HG03571 (cell line): ENCODE measurements around the gene LPIN1.

Experiments
- ATAC-seq: cut with Tn5 transposase; IDR thresholded peaks from one replicate; pipeline ENCODE4 v1.9.1; 2021; ENCODE audit not compliant: unreplicated experiment

The LPIN1 gene

DNA sequence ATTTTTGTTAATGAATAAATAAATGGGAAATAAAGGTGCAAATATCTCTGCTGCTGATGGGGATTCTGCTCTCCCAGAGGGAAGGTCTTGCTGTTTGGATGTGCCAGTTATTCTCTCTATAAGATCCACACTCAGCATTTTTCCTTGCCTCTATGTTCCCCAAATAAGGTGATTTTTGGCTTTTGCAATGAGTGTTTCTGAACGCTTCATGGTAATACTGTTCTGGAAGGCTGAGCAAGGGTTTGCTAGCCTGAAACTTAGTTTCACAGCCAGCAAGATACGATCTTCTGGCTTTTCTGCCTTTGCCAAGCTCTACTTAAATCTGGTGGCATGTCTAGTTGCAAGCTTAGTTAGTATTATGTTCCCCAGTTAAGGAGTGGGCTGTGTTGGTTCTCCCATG lies 114.6 kb downstream of the LPIN1 start:
- ATAC-seq: no peak

DNA sequence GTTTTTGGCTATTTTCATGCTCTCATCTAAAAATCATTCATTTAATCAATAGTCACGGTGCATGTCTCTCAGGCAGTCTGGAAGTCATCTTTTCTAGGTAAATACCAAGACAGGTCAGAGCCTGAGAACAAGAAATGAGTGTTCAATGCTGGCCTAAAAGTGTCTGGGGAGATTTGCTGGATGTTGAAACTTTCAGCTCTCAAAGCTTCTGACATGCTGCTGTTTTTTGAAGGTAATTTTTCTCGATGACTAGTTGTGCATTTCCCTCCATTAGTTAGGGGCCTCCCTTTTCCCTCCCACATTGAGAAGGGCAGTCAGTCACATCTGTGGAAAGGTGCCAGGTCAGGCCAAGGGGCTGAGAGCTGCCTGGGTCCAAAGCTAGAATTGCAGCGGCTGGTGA lies 115.6 kb downstream of the LPIN1 start:
- no peak for ATAC-seq

DNA sequence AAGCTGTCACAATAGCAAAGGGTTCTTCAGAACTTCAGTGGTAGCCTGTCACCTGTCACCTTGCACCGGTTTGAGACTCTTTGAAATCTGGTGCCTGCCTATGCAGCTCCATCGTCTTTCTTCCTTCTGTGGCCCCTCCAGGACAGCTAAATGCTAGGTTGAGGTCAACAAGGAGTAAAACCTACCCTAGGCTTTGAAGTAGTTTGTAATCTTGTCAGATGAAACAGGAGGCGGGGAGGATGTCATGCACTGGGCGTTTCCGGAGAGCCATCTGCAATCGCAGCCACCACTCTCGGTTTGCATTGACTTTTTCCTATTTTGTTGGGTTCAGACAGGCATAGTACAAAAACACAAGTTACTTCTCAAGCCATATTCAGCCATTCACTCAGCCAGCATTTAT lies 116.7 kb downstream of the LPIN1 start:
- ATAC-seq: no peak

DNA sequence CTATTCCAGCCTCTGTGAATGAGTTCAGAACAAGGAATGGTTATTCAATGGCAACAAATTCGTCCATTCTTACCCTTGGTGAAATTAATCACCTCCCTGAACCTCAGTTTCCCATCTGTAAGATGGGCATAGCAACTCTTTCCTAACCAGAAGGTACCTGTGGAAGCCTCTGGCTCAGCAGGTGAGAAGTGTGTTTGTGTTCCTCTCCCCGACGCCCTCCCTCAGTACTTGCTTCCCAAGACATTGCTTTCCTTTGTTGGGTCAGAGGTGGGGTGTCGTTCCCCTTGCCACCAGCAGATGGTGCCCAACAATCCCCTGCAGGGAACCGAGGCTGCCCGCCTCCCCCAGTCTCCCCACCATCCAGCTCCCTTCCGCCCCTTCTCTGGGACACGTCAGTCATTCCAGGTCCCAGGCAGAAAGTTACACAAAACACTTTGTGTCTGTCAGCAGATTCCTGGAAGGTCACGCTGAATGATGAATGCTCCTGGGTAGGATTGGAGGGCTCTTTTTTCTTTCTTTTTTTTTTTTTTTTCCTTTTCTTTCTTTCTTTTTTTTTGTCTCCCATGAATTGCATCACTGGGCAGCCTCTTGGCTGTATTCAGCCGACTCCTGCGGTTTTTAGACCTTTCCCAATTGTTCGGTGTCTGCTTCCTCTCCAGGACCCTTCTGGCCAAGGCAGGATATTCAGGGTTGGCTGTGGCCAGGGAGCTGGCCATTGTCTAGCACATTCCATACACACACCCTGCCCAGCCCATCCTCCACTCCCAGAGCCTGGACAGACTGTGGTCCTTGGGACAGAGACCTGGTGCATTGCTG lies 117.3 kb downstream of the LPIN1 start:
- ATAC-seq: no peak

DNA sequence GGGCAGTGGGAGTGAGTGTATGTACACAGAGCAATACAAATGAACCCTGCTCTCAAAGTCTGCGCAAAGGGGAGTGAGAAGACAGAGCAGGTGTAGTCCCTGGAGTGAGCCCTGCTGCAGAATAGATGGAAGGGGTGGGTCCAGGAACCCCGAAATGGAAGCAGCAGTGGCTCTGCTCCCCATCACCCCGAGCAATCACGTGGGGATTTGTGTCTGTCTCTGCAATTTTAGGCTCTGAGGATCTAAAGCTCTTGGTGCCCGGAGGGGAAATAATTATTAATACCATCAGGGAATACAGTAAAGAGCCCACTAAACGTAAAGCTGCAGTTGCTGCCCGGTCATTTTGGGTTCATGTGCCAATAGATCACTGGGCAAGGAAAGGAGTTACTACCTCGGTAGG lies 118.3 kb downstream of the LPIN1 start:
- no peak for ATAC-seq

DNA sequence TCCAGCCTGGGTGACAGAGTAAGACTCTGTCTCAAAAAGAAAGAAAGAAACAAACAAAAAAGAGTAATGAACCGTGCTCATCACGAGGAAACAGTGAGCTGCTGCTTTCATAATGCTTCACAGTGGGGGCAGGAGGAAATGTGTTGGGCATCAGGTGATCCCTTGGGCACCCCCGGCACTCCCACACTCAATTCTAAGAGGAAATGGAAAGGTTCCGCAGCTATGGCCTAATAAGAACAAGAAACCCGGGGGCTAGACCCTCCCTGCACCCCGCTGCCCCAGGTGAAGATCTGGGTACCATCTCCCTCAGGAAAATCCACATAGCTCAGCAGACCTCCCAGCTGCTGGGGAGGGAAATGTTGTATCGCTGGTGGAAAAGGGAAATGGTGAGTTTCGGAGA lies 118.9 kb downstream of the LPIN1 start:
- no peak for ATAC-seq

DNA sequence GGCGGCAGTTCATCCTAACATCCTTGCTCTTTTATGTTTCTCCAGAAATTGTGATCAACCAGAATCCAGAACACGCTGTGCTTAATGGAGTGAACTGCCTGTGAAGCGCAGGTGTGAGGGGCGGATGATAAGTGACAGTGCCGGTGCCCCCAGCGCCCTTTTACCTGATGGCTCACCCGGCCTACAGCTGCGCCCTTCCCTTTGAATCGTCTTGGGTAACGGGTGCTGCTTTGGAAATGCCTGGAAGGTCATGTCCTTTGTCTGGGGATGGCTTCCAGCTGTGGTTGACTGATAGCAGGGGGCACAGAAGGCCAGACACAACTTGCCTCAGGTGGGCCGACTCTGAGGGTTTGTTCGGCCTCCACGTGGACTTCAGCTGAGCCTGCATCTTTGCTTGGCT lies 119.4 kb downstream of the LPIN1 start:
- ATAC-seq: no peak

DNA sequence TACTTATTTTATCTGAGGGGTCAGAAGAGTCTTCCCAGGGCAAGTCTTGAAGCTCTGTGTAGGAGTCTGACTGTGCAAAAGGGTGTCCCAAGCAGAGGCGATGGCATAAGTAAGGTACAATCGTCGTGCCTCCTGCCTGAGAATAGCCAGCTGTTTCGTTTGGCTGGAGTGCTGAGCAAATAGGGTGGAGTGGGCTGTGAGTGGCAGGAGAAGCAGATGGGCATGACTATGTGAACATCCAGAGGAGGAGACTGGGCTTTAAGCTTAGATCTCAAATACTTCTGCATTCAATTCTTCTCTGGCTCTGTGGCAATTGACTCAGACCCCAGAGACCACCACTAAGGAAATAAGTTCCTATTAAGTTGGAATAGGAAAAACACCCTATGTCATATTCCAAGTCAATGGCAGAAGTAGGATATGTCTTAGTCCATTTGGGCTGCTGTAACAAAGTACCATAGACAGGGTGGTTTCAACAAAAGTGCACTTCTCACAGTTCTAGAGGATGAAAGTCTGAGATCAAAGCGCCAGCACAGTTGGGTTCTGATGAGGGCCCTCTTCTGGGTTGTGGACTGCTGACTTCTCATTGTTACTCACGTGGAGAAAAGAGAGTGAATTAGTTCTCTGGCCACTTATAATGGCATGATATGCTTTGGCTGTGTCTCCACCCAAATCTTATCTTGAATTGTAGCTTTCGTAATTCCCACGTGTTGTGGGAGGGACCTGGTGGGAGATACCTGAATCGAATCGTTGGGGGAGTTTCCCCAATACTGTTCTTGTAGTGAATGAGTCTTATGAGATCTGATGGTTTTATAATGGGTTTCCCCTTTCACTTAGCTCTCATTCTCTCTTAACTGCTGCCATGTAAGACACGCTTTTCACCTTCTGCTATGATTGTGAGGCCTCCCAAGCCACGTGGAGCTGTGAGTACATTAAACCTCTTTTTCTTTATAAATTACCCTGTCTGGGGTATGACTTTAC lies 120.2 kb downstream of the LPIN1 start:
- ATAC-seq: no peak

DNA sequence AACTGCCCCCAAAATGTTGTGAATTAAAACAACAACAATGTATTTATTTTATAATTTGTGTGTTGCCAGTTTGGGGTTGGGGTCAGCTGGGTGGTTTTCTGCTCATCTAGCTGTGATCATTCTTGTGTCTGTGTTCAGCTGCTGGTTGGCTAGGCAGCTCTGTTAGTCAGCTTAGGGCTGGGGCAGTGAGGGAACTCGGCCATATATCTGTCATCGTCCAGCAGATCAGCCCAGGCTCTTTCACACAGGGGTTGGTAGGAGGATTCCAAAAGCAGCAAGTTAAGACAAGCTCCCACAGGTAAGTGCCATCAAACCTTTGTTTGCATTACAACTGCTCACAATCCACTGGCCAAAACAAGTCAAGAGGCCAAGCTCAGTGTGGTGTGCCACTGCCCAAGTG lies 121.5 kb downstream of the LPIN1 start:
- no peak for ATAC-seq

DNA sequence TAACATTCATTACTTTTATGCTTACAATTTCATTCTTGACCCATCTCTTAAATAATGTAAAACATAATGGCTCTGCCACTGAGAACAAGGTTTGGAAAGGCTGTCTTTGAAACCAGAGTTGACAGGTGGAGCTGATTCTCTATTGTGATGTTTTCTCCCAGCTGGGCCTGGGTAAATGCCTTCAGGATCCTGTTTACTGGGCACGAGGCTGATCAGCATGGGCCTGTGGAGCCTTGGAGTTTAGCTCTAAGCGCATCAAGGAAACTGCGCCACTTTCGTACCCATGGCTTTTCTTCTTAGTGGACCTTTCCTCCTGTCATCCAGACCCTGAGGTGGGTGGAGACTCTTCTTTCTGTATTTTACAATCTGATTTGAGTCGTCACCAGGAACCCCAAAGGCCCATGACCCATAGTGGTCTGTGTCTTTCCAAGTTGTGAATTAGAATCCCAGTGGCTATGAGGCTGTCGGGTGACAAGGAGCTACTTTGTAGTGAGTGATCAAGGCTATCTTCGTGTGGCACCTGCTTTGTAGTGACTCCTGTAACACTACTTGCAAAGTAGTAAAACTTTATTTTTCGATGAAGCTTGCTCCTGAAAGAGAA lies 123.1 kb downstream of the LPIN1 start:
- no peak for ATAC-seq

DNA sequence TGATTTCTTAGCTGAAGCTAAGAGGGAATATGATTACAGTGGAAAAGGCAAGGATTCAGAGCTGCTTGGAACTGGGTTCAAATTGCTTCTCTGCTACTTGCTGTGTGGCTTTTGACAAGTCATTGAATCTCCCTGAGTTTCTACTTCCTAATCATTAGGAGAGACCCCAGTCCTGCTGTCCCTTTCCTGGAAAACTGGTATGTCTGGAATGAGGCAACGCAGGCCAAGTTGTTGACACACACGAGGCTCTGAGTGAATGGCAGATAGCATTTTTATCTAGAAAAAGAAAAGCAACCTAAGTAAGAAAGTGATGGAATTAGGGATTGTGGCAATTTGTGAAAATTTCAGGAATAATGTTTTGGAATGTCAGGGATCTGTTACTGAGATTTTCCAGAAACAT lies 123.6 kb downstream of the LPIN1 start:
- ATAC-seq: no peak

DNA sequence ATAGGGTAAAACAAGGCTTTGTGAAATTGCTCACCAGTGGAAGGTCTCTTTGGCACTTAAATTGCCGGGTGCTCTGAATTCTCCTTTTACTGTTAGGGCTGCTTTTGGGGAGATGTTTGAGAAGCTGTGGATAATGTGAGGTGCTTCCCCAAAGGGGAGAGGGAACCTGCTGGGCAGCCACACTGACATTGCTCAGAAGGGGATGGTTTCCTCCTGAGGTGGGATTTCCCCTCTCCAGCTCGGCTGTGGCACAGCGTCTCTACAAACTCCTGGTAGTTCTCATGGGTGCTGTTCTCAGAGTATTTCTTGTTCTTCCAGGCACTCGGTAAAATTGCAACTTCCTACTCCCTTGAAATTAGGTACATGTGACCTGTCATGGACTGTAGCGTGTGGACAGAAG lies 124.2 kb downstream of the LPIN1 start:
- no peak for ATAC-seq

DNA sequence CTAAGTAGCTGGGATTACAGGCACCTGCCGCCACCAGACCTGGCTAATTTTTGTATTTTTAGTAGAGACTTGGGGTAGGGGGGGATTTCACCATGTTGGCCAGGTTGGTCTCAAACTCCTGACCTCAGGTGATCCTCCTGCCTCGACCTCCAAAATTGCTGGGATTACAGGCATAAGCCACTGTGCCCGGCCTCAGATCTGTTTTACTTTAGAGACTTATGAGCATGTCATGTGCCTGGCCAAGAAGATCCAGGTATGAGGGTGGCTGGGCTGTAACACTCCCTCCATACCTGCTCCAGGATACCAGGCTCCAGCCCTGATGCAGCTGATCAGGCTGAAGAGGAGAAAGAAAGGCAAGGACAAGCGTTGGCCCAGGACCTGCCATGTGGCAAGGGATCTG lies 125.0 kb downstream of the LPIN1 start:
- no peak for ATAC-seq

DNA sequence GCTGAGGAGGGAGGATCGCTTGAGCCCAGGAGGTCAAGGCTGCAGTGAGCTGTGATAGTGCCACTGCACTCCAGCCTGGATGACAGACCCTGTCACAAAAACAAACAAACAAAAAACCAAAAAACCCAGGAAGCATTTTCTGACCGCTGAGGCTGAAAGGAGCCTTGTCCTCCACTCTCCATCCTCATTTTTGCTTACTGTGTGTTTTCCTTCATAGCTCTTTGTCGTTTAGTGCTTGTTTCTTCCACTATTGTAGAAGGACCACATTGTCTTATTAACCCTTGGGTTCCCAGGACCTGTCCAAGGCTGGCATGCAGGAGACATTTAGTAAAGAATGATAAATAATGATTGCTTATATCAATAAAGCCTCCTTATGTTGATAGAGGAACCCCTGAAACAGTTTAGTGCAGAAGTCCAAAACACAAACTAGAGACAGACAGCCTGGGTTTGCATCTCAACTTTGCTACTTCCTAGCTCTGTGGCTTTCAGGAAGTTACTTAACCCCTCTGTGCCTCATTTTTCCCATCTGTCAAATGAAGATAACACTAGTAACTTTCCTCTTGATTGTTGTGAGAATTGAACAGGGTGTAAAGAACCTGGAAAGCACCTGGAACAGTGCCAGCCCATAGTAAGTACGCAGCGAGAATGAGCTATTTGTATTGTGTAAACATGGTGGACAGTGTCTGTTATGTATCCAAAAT lies 126.0 kb downstream of the LPIN1 start:
- ATAC-seq: no peak

DNA sequence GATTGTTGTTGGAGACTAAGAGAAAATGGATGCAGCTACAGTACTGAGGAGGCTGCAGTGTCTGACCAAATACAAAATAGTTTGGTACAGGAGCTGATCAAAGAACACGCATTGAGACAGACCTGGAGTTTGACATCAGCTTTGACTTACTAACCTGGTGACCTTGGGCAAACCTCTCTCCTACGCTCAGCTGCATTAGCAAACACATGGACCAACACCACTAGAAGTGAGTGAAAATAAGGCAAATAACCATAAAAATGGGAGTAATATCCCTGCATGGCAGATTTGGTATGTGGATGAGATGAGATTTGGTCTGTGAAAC lies 126.5 kb downstream of the LPIN1 start:
- no peak for ATAC-seq

DNA sequence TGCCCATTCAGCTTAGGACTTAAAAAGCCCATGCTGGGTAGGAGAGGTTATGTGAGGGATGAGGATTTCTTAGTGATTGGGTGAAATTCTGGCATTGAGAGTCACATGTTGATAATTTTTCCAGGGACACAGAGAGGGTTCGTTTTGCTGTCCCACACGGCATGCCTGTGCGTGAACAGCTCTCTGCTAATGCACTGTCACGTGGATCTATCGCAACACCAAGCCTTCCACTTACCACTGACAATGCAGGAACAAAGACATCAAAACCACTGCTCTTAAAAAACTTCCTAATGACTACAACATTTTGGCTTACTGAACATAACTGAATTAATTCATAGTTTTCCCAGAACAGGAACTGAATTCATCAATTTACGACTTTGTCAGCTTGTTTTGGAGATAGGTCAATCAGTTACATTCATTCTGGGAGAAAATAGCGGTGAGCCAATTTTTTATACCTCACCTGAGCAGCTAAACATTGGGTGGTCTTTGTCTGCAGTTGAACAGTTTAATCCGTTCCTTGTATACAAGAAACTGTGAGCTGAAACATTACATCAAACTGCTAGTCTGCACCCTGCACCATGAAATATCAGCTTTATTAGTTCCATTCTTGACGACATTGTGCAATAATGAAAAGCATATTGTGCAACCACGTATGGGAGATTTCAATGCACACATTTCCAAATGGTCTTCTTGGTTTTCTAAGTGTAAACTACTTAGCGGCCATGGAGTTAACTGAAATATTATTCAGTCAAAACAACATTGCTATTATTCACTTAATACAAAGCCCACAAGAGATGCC lies 127.1 kb downstream of the LPIN1 start:
- no peak for ATAC-seq

DNA sequence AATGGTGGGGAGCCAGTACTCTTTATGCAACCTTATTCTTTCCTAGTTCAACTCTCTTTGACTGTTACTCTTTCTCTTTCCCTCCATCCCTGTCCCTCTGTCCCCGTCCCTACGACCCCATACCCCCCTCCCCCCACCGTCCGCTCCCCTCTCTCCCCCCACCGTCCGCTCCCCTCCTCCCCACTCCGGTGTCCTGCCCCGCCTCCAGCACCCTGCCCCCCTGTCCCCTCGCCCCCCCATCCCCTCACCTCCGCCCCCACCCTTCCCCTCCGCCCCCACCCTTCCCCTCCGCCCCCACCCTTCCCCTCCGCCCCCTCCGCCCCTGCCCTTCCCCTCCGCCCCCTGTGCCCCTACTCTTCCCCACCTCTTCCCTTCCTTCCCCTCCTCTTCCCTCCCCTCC lies 128.4 kb downstream of the LPIN1 start:
- no peak for ATAC-seq

DNA sequence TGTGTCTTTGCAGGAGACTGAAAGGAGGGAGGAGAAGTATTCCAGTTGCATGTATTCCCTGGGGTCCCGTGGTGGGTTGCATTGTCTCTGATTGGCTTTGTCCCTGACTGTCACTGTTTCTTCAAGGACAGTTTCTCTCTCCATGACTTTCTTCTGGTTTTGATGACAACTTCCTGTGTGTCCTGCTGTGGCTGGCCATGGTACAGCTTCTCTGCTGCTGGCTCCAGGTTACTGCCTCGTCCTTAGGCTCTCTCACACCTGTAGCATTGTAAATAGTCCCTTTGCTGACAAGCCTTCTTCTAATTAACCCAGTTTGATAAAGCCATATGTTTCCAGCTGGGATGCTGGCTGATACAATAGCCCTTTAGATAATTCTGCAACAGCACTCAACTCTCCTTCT lies 129.0 kb downstream of the LPIN1 start:
- no peak for ATAC-seq

DNA sequence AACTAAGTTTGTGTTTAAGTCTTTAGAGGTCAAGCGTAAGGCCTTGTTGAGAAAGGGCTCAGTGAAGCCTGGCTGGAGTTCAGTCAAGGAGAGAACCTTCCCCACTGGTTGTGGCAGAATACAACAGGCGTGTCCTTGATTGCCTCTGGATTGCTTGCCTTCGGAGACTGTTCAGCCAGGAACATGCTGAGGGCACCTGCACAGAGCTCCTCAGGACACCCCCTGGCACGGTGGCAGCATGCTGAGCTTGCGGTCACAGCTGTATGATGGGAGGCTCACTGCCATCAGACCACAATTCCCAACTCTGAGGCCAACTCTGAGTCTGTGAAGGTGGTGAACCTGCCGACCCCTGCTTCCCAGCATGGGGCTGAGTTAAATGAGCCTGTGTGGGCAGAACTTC lies 130.0 kb downstream of the LPIN1 start:
- no peak for ATAC-seq

DNA sequence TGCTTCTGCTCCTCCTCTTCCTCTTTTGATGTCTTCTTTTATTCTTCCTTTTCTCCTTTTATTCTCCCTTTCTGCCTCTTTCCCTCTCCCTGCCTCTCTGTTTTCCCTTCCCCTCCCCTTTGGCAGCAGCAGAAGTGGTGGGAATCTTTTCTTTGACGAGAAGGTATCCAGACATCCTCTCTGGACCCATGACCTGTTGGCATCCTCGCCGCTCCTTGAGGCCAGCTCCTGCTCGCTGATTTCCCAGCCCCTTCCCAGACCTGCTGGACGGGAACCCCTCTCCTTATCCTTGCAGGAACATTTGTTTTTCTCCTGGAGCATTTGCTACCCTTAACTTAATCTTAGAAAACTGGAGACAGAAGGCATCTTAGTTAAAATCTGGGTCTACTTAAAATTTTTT lies 130.5 kb downstream of the LPIN1 start:
- no peak for ATAC-seq
